Stimulated activated CD4-positive, alpha-beta T cell treated with anti-CD3 and anti-CD28 coated beads, Interleukin-12 subunit alpha, Interleukin-12 subunit beta, amount 100 ng/mL, for 4 hours (primary cell): ENCODE measurements around the gene CRACDL.
"Not testable (repeated sequence)": the region's sequence is repeated elsewhere in the genome, so short reads cannot be mapped to it uniquely, and the experiment has no call there.

ENCODE experiments used
- DNase-seq: peaks from one replicate; pipeline ENCODE4 v3.0.0-alpha.2; 2020

CRACDL gene

GRCh38 chr2:98882971-98883779 is 52.9 kb downstream of the CRACDL start:
- DNase-seq, result no peak

DNA sequence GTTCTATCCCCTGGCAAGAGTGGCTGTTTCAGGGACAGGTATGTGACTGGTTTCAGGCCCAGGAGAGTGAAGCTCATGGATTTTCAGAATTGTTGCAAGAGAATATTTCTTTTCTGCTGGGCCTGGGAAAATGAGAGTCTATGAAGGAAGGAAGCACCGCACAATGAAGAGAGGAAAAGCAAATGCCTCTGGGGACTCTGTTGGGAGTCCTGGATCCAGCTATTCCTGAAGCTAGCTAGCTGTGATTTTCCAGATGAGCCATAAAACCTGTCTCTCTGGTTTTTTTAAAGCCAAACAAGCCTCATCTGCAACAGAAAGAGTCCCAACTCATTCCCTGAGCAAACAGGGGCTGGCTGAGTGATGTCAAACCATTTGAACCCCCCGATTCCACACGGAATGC is 53.7 kb downstream of the CRACDL start:
- DNase-seq, result no peak

DNA sequence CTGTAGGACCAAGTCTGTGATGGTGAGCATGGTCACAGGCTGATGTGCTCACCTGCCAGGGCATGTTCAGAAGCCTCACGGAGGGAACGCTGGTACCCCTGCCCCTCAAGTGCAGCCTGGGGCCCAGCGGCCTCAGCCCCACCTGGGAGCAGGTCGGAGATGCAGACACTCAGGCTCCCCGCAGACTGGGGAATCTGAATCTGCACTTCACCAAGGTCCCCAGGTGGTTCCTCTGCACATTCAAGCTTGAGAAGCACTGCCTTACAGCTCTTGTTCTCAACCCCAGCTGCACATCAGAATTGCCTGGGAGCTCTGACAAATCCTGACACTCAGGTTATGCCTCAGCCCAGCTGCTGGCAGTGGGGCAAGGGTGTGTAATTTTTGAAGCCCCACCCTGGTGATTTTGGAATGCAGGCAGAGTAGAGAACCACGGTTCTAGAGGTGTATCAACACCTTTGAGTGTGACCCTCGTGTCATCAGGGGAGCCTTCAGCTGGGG is 54.8 kb downstream of the CRACDL start:
- no peak for DNase-seq

DNA sequence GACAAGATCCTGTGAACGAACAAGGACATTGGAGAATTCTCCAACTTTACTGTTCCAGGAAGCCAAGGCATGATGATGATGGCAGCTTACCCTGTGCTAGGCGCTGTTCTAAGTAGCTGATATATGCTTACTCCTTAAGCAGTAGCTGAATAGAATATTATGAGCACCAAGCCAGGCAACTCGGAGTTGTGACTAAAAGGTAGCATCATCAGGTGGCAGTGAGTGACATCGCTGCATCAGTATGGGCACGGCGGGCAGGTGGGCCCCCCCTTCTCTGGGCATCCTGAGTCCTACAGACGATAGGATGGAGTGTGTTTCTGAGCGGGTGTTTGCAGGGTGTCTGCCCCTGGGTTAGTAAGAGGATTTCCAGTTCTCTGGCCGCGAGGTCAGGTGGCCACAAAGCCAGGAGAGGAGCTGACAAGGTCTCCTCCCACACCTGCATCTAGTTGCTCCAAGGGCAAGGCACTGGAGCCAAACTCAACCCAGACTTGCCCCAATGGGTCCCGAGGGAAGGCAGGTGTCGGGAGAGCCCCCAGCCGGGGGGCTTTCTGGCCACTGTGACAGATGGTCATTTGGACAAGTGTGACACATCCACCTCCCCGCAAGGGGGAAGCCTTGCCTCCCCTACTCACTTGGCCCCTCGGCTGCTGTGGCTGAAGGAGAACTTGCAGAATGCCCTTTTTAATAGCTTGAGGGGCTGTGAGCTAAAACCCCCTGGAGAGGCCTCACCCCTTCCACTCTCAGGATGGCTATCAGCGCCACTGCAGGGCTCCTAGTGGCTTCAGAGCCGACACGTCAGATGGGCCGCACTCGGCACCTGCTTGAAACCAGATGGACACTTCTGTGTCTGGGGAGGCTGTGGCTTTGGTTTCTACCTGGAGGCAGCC is 55.5 kb downstream of the CRACDL start:
- DNase-seq, result no peak

GRCh38 chr2:98877658-98878057 is 58.4 kb downstream of the CRACDL start:
- not testable (repeated sequence) for DNase-seq

GRCh38 chr2:98876741-98877140 is 59.3 kb downstream of the CRACDL start:
- no peak for DNase-seq

- DNase-seq, result no peak
Measured at GRCh38 chr2:98875746-98876145, 60.3 kb downstream of the CRACDL start.

- DNase-seq, result no peak
Measured at GRCh38 chr2:98875081-98875728, 60.8 kb downstream of the CRACDL start.

DNA sequence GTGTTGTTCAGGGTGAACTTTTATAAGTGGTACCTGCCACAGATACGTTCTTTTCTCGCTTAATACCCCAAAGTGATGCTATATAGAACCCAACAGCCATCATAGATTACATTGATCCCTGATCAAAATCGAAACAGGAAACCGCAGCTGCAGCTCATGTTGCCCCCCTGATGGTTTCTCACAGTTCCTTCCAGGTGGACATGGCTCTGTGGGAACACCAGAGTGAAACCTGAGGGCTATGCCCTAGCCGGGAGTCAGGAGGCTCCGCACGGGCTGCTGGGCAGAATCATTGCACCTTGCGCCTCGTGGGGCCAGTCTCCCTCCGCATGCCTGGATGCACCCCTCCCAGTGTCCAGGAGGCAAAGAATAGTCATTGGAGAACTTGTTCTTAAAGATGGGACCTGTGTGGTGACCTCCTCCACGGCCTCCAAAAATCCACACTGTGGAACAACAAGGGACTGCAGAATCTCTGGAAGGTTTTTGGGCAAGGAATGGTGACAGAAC is 61.8 kb downstream of the CRACDL start:
- no peak for DNase-seq

GRCh38 chr2:98872526-98872925 is 63.5 kb downstream of the CRACDL start:
- DNase-seq, result no peak

DNA sequence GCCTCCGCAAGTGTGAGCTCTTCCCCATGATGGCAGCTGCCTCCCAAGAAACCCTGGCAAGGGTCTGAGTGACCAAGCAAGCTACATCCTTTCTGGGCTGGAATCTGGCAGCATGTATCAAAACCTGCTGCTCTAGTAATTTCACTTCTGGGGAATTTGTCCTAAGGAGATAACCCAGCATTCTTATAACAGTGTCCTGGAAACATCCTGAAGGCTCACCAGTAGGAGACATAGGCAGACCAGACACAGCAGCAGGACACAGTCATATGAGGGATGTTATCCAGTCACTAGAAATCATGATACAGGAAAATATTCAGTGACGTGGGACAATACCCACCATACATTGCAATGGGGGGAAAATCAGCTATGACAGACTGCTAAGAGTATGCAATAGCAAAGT is 64.5 kb downstream of the CRACDL start:
- no peak for DNase-seq

GRCh38 chr2:98870516-98871158 is 65.4 kb downstream of the CRACDL start:
- DNase-seq, result no peak

- DNase-seq, result no peak
Measured at GRCh38 chr2:98869870-98870269, 66.2 kb downstream of the CRACDL start.

DNA sequence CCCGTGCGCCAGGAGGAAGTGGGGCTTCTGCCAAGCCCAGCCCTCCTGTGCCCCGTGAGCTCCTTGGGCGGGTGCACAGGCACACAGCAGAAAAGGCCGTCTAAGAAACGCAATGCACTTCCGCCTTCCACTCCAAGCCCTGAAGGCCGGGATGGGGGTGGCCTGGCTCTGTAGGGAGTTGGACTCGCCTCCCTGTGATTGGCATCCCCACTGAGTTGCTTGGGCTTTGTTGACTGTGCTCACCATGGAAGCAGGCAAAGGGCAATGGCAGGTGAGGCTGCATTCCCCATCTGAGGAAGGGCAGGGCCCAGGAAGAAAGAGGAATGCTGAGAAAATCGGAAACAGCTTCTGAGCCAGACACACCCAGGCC is 66.8 kb downstream of the CRACDL start:
- DNase-seq, result no peak

- DNase-seq, result no peak
Measured at GRCh38 chr2:98868548-98869271, 67.3 kb downstream of the CRACDL start.

GRCh38 chr2:98867539-98868309 is 68.3 kb downstream of the CRACDL start:
- DNase-seq, result no peak

DNA sequence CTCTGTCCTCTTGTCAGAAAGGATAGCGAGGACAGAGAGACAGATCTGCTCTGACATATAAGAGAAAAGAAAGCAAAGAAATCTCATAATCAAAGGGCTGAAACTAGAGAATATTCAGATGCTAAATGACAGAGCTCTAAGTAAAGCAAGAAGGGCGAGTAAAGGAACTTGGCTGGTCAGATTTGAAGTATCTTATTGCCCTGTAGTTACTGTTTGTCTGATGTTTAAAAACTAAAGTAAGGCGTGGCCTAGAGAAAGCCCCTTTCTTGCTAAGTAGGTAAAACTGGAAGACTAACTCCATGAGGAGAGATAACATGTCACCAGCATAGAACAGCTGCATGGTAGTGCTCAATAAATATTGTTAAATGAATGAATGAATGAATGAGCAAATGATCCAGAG is 70.0 kb downstream of the CRACDL start:
- DNase-seq, result no peak

GRCh38 chr2:98861601-98862000 is 74.4 kb downstream of the CRACDL start:
- DNase-seq, result no peak

- DNase-seq, result no peak
Measured at GRCh38 chr2:98859323-98859722, 76.7 kb downstream of the CRACDL start.

- DNase-seq, result no peak
Measured at GRCh38 chr2:98857001-98857400, 79.0 kb downstream of the CRACDL start.

GRCh38 chr2:98854682-98855081 is 81.3 kb downstream of the CRACDL start:
- no peak for DNase-seq
